LHCN-M2 (cell line): ENCODE results near the gene GTPBP1. TPM values are rescaled to one million over a fixed set of nuclear protein-coding genes. Genes with fewer than 3 reads are reported as not detected.

Source experiments
- DNase-seq: peaks from one replicate; pipeline ENCODE4 v3.0.0-alpha.2; 2012; ENCODE audit warnings: low read depth
- total RNA-seq: library from RNA; depleted of rRNA; stranded (reverse); fragments of >200 nt; gene quantifications from 2 replicates; pipeline ENCODE4 v1.2.3, GENCODE V29; 2014

Gene GTPBP1
- total RNA-seq, 1 experiment from 2014 or later, result 24.5 TPM

- DNase-seq, result no peak
Observed at GRCh38 chr22:38739300-38740055, 33.7 kb downstream of the GTPBP1 start.

DNA sequence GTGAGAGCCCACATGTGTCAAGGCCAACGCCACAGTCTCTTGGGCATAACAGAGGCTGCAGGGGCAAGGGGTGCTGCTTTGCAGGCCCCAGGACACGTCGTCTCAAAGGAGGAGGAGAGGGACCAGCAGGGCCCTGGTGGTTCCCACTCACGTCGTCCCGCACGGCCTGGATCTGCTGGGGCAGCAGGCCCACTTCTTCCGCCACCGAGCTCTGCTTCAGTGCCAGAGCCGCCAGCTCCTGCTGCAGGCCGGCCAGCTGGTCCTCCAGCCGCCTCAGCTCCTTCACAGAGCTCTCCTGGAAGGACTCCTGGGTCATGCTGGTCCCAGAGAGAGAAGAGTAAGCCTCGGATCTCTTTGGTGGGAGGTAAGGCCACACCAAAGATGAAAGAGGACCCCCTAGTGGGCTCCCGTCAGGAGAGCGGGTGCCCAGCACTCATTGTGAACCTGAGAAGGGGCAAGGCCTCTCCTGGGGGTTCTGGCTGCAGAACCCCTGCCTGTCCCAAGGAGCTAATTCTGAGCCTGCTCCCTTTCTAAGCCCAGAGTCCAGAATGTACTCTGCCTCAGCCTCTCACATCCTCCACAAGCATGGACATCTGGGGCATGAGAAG lies 34.5 kb downstream of the GTPBP1 start:
- no peak for DNase-seq

GRCh38 chr22:38740754-38741153 lies 35.0 kb downstream of the GTPBP1 start:
- DNase-seq, result no peak

DNA sequence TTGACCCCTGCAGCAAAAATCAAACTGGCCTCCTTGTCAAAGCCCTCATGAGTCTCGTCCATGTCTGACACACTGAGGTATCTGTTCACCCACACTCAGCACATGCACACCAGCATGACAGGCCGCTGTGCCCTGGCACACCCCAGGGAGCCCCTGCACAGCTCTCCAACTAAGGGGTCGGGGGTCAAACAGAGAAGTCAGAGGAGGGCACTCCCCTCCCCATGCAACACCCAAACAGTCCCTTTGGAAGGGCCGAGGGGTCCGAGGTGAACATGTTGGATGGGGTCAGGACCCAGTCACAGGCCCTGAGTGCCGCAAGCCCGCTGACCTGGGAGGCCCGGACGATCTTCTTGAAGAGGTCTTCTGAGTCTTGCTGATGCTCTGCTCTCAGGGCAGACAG lies 35.4 kb downstream of the GTPBP1 start:
- no peak for DNase-seq

DNA sequence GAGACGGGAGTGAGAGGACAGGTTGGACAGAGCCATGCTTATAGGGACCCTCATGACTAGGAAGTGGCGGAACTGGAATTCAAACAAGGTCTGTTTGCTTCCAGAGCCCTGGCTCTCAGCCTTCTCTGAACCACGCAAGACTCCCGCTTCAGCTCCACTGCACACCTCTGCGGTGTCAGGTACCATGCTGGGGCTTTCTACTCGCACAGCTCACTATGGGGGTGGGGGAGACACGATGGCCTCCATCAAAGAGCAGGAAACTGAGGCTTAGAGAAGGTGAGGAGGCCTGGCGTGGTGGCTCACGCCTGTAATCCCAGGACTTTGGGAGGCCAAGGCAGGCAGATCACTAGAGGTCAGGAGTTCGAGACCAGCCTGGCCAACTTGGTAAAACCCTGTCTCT lies 35.8 kb downstream of the GTPBP1 start:
- DNase-seq, result no peak

DNA sequence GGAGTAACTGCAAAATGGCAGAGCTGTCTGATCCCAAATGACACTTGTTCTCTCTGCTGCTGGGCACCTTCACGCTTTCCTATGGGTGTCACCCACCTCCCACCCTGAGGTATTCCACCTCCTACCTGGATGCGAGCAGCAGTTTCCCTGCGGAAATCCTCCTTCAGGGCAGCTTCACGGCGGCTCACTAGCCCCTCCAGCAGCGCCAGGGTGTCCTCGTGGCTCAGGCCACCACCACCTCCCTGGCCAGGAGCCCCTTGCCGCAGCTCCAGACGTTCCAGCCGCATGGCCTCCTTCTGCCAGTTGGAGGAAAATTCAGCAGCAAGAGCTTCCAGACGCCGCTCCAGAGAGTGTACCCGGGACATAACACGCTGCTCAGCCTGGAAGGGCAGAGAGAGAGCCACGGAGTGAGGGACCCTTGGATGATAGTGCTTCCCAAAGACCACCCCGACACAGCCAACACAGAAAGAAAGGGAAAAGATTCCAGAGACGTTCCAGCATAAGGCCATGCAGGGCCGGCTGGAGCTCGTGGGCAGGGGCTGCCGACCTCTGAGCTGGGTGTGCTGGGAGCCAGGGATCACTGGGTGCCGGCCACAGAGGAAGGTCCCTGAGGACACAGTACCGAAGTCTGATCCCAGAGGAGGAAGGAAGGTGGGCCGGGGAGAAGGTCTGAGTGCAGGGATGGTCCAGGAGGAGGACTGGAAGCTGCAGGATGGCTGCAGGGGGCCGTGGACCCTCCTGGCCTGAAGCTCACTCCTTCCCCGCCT lies 36.6 kb downstream of the GTPBP1 start:
- DNase-seq, result no peak

- peak; percentile 67 for DNase-seq
Observed at GRCh38 chr22:38744981-38745380, 39.2 kb downstream of the GTPBP1 start.

- no peak for DNase-seq
Observed at GRCh38 chr22:38745676-38746460, 40.1 kb downstream of the GTPBP1 start.

DNA sequence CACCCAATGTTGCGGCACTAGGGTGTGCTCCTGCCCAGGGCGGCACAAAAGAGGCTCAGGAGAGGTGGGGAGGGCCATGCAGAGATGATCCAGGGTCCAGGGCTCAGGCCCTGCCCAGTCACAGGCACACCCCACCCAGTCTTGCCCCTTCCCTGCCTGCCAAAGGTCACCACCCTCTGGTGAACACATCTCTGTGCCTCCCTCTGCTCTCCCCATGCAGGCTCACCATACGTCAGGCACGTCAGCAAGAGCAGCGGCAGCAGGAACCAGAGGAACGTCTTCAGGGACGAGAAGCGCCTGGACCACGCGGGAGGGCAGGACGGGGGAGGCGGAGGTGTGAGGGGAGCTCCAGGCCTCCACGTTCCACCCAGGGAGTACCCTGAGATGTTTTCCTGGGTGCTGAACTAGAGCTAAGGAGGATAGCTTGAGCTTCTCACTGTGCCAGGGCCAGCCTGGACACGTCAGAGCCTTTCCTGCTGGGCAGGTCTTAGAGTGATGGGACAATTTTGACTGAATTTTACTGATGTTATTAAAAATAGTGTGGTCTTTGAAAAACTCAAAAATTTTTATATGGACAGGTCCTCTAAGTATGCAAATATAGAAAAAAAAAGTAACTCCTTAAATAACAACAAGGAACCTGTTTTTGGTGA lies 42.9 kb downstream of the GTPBP1 start:
- no peak for DNase-seq

- no peak for DNase-seq
Observed at GRCh38 chr22:38750104-38750503, 44.4 kb downstream of the GTPBP1 start.

DNA sequence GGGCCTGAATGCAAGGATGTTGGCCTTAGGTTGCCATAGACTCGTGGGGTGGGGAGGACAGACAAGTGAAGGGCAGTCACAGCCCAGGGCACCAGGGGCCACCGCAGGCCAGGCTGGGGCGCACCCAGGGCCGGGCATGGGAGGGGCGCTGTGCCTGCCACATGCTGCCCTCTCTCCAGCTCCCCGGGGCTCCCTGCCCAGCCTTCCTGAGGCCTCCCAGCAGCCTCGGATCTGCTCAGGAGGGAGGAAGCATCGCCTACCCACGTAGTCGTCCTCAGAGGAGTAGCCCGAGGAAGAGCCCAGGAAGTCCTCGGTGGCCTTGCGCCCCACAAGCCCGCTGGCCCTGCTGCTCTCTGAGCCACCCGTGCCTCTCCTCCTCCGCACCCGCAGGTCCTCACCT lies 44.9 kb downstream of the GTPBP1 start:
- no peak for DNase-seq

GRCh38 chr22:38751066-38751421 lies 45.3 kb downstream of the GTPBP1 start:
- no peak for DNase-seq

DNA sequence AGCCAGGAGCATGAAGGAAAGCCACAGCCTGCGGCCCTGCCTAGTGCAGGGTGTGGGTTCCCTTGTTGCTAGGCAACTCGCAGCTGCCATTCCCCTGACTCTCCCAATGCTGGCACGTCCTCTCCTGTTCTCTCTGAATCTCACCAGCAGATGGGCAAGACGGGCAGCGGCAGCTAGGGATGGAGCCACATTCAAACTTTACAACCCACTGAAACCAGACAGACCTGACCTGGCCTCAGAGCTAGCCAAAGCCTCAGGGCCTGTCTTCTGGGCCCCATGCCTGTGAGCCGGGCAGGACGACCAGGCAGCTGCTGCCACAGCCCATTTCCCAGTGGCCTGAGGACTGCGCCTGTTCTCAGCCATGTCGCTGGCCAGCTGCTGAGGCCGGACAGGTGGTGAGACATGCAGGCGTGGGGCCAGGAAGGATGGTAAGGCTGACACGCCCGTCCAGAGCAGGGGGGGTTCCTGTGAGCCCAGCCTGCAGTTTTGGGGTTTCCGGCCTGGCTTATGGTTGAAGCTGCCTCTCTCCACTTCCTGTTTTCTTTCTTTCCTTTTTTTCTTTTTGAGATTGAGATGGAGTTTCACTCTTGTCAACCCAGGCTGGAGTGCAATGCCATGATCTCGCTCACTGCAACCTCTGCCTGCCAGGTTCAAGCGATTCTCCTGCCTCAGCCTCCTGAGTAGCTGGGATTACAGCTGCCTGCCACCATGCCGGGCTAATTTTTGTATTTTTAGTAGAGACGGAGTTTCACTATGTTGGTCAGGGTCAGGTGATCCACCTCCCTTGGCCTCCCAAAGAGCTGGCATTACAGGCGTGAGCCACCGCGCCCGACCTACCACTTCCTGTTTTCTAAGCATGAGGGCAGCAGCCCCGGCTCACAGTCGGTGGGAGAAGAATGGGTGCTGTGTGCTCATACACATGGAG lies 45.9 kb downstream of the GTPBP1 start:
- DNase-seq, result peak; percentile 96

DNA sequence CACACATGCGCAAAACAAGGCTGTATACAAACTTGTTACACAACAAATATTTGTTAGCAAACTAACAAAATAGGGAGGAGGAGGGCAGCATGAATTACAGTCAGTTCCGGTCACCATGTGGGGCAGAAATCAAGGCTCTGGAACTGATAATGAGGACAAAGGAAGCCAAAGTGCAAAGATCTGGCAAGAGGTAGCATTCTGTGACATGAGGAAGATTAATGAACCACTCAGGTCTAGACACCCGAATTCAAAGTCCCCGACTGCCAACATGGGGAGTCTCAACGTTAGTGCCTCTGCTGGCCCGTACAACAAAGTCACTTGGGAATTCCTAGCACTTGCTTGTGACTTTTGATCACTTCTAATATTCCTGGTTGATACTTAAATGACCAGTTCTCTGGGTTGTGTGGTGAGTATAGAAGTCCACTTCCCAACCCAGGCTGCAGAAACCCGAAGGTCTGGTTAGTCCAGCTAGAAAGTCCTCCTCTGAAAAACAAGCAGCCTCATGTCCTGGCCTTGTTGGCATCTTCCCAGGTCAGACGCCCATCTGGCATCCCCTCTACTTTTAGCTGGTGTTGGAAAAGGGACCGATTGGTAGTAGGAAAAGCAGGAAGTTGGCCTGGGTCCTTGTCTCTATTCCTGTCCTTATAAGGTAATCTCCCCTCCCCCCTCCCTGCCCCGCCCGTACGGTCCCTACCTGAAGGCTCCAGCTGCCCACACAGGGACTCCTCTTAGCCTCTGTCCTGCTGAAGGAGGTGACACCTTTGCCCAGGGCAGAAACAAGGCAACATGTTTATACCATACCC lies 48.4 kb downstream of the GTPBP1 start:
- peak; percentile 50 for DNase-seq

DNA sequence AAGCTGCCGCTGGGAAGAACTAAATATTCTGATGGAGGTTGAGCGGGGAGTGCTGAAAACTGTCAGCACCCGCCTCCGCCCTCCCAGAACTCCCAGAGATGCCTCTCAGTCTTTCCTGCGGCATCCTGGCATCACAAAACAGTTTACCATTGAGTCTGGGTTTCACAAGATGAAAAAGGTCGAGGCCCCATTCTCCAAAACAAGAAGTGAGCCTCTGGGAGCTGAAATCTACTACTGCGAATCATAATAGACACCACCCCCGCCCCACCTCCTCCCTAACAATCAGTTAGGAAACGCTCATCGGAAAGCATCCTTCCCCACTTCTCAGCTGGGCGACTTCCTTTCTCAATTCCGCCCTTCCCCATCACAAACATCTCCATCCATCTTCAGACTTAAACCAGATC lies 49.0 kb downstream of the GTPBP1 start:
- peak; percentile 31 for DNase-seq

- peak; percentile 89 for DNase-seq
Observed at GRCh38 chr22:38755155-38755910, 49.6 kb downstream of the GTPBP1 start.

- DNase-seq, result peak; percentile 82
Observed at GRCh38 chr22:38755911-38756532, 50.3 kb downstream of the GTPBP1 start, which contains the start of gene SUN2. Gene SUN2, minus strand, starts transcription at chr22:38755998. Its CDS starts 3,370 bp downstream, at chr22:38752628.
